ENCODE results near the gene ZMIZ2. TPM values are rescaled to one million over a fixed set of nuclear protein-coding genes. Genes with fewer than 3 reads are reported as not detected.

The ZMIZ2 gene
- total and polyA plus RNA-seq, 9 of the 15 experiments (the other 6 are each of a cell fraction or from before 2014, with no cell fraction given), result 0.13 to 40.3 (median 4.9) TPM

GRCh38 chr7:44796504-44797328 is 48.1 kb downstream of the ZMIZ2 start, which contains the start of gene PPIA (continued):
- peak; percentile 84 for TF ChIP-seq ZNF592 (IDR thresholded peaks at IDR 0.05)
- no peak for TF ChIP-seq GATA2 (CRISPR knock-in tag; IDR thresholded peaks at IDR 0.05)
- no peak for TF ChIP-seq KLF16 (IDR thresholded peaks at IDR 0.05)
- no peak for TF ChIP-seq ZNF57 (CRISPR knock-in tag; IDR thresholded peaks at IDR 0.05)
- TF ChIP-seq EWSR1 (IDR thresholded peaks at IDR 0.05; ENCODE audit: borderline replicate concordance, low read depth, partially characterized antibody), result no peak
- TF ChIP-seq ZNF277 (CRISPR knock-in tag; IDR thresholded peaks at IDR 0.05; ENCODE audit: borderline replicate concordance), result no peak
- TF ChIP-seq ZNF280B (CRISPR knock-in tag; IDR thresholded peaks at IDR 0.05), result no peak
- TF ChIP-seq ZNF644 (tag; IDR thresholded peaks at IDR 0.05; ENCODE audit: low read depth), result 0 out of 2 replicates have a peak, but pooled peaks have one; percentile 30
- TF ChIP-seq MNT (conservative IDR thresholded peaks at IDR 0.05), result peak; percentile 93 to 96
- TF ChIP-seq YY1 (IDR thresholded peaks at IDR 0.05; ENCODE audit: borderline replicate concordance in 1 of 3, control insufficient read depth in 1 of 3, extremely low read depth in 1 of 3, insufficient read depth in 3 of 3, insufficient read length in 1 of 3, insufficient replicate concordance in 2 of 3, low read depth in 1 of 3, low read length in 2 of 3), result peak; percentile 86 to 98 (median 96)
- no peak for TF ChIP-seq BRCA1 (IDR thresholded peaks at IDR 0.05)
- TF ChIP-seq BRCA1 (CRISPR knock-in tag; IDR thresholded peaks at IDR 0.05), result 0 out of 2 replicates have a peak, but pooled peaks have one; percentile 79
- no peak for TF ChIP-seq DDX20 (tag; IDR thresholded peaks at IDR 0.05; ENCODE audit: low read depth)
- peak; percentile 100 for TF ChIP-seq MTA3 (IDR thresholded peaks at IDR 0.05; ENCODE audit: borderline replicate concordance)
- TF ChIP-seq CBFB (CRISPR knock-in tag; IDR thresholded peaks at IDR 0.05), result no peak
